CD4-positive, alpha-beta T cell (primary cell): ENCODE measurements around the gene PRICKLE2. TPM values are rescaled to one million over a fixed set of nuclear protein-coding genes. Genes with fewer than 3 reads are reported as not detected.

Experiments
- ATAC-seq: fragments of 200-7000 bp; cut with Tn5 transposase; one replicate; pipeline ENCODE4 v1.10.0; 2022; ENCODE audit warnings: mild to moderate bottlenecking; ENCODE audit not compliant: poor library complexity
- CTCF ChIA-PET: fragments of 350-600 bp; sonication (Branson Sonifier 250); formaldehyde crosslinking; loops from one replicate; lab custom pipeline; 2021; ENCODE audit warnings: antibody characterized with exemption, inconsistent platforms; lab: Charles Lee
- POLR2A ChIA-PET: fragments of 350-600 bp; sonication (Branson Sonifier 250); formaldehyde crosslinking; loops from one replicate; lab custom pipeline; 2021; ENCODE audit warnings: antibody characterized with exemption, inconsistent platforms; lab: Charles Lee
- DNase-seq, 14 experiments: peaks; one replicate each; pipeline ENCODE4 v3.0.0-alpha.2; 2013 to 2020; ENCODE audit warnings: mixed read lengths in 2 of 14
- H3K27ac ChIP-seq, 2 donors: one replicate each; pipeline versions ENCODE4 v1.5.1 to v1.7.0; 2013; ENCODE audit warnings: low read length in 2 of 2, low read depth in 1 of 2, mild to moderate bottlenecking in 1 of 2
- H3K27me3 ChIP-seq, 2 experiments: 1 replicate in 1 of 2; 2 replicates in 1 of 2; pipeline versions ENCODE4 v1.6.1 to v1.7.0; 2013; ENCODE audit warnings: low read length in 2 of 2, control low read depth in 1 of 2, mild to moderate bottlenecking in 1 of 2, moderate library complexity in 1 of 2; ENCODE audit not compliant: insufficient read depth in 2 of 2, control insufficient read depth in 1 of 2
- H3K36me3 ChIP-seq: one replicate; pipeline ENCODE4 v1.6.1; 2013; ENCODE audit warnings: low read length, control low read depth; ENCODE audit not compliant: insufficient read depth
- H3K4me1 ChIP-seq: one replicate; pipeline ENCODE4 v1.6.1; 2013; ENCODE audit warnings: low read length, control low read depth; ENCODE audit not compliant: insufficient read depth
- H3K4me3 ChIP-seq: one replicate; pipeline ENCODE4 v1.5.1; 2013; ENCODE audit warnings: mild to moderate bottlenecking, low read length, moderate library complexity
- H3K9me3 ChIP-seq, 2 experiments: 1 replicate in 1 of 2; 2 replicates in 1 of 2; pipeline versions ENCODE4 v1.6.1 to v1.7.0; 2013; ENCODE audit warnings: low read length in 2 of 2, mild to moderate bottlenecking in 2 of 2, control low read depth in 1 of 2, moderate library complexity in 1 of 2; ENCODE audit not compliant: control insufficient read depth in 1 of 2, insufficient read depth in 1 of 2
- H3K27ac Mint-ChIP-seq: one replicate; pipeline ENCODE4 v1.8.0; 2020; ENCODE audit warnings: mixed read lengths
- H3K27me3 Mint-ChIP-seq: one replicate; pipeline ENCODE4 v1.8.0; 2021; ENCODE audit warnings: mixed read lengths
- H3K36me3 Mint-ChIP-seq: one replicate; pipeline ENCODE4 v1.8.0; 2021; ENCODE audit warnings: low read depth, mixed read lengths
- H3K4me1 Mint-ChIP-seq: one replicate; pipeline ENCODE4 v1.8.0; 2021; ENCODE audit warnings: low read depth, mixed read lengths
- H3K4me3 Mint-ChIP-seq: one replicate; pipeline ENCODE4 v1.8.0; 2020; ENCODE audit warnings: mild to moderate bottlenecking, mixed read lengths
- H3K9me3 Mint-ChIP-seq: one replicate; pipeline ENCODE4 v1.8.0; 2020; ENCODE audit warnings: mixed read lengths
- CTCF ChIP-seq: fragments of 200-600 bp; IDR thresholded peaks from one replicate; pipeline ENCODE4 v1.8.0; 2022; ENCODE audit warnings: antibody characterized with exemption, mild to moderate bottlenecking
- intact Hi-C, 2 experiments: fragments of 100-400 bp; cut with DNase I in 1 of 2; cut with micrococcal nuclease in 1 of 2; formaldehyde crosslinking; loops; one replicate each; pipeline versions ENCODE4 v1.15.1 to v1.9.0; 2023 to 2025; cut with DNase I, micrococcal nuclease
- total RNA-seq, 174 experiments: library from RNA in 2 of 174; stranded (reverse) in 2 of 174; gene quantifications; one replicate each; pipeline ENCODE4 v1.2.3 and lab custom pipeline; 2021 to 2026

Gene PRICKLE2
- total RNA-seq, 2 experiments from 2014 or later: not detected

- H3K4me1 Mint-ChIP-seq: no peaks in the 10 kb centered on the region
- no peaks in the 10 kb centered on the region for H3K36me3 Mint-ChIP-seq
- POLR2A ChIA-PET: no interaction called here
Observed at GRCh38 chr3:64111083-64111482, 114.2 kb downstream of the PRICKLE2 start.

GRCh38 chr3:64110071-64110470 lies 115.2 kb downstream of the PRICKLE2 start:
- DNase-seq: no peak
- Mint-ChIP-seq H3K27me3 (peaks cover 26% of the 10 kb centered on the region), H3K36me3 (no peaks in the 10 kb centered on the region), H3K27ac (no peak overlapping the region), H3K4me3 (no peak overlapping the region), H3K4me1 (no peaks in the 10 kb centered on the region), H3K9me3 (no peaks in the 10 kb centered on the region)
- H3K9me3 ChIP-seq: peaks cover 8 to 13% of the 10 kb centered on the region in 2 experiments
- H3K27me3 ChIP-seq: peaks cover 0 to 2% of the 10 kb centered on the region in 2 experiments
- no peak for ATAC-seq
- H3K27ac ChIP-seq: no peak overlapping the region
- H3K4me1 ChIP-seq: no peaks in the 10 kb centered on the region
- intact Hi-C loops: loop anchor here in 1 of 2 experiments (10.0 kb wide), 1 partner anchor 1105 kb away; no protein-coding TSS in a partner anchor
- no peak for TF ChIP-seq CTCF
- ChIA-PET POLR2A (no interaction called here), CTCF (no interaction called here)
- H3K36me3 ChIP-seq: no peaks in the 10 kb centered on the region
- no peak overlapping the region for H3K4me3 ChIP-seq

More at GRCh38 chr3:64111083-64111482, 114.2 kb downstream of the PRICKLE2 start:
- no peak overlapping the region for H3K4me3 Mint-ChIP-seq
- Histone ChIP-seq H3K4me3 (no peak overlapping the region), H3K27me3 (peaks cover 0 to 2% of the 10 kb centered on the region in 2 experiments), H3K9me3 (peaks cover 8 to 13% of the 10 kb centered on the region in 2 experiments), H3K36me3 (no peaks in the 10 kb centered on the region), H3K4me1 (no peaks in the 10 kb centered on the region), H3K27ac (no peak overlapping the region)
- no peak for TF ChIP-seq CTCF
- peaks cover 24% of the 10 kb centered on the region for H3K27me3 Mint-ChIP-seq
- DNase-seq (no peak), ATAC-seq (no peak)
- intact Hi-C loops: loop anchor here in 1 of 2 experiments (10.0 kb wide), 1 partner anchor 1104 kb away; no protein-coding TSS in a partner anchor
- CTCF ChIA-PET: no interaction called here
- no peak overlapping the region for H3K27ac Mint-ChIP-seq
- peaks cover 7% of the 10 kb centered on the region for H3K9me3 Mint-ChIP-seq

GRCh38 chr3:64109438-64109837 lies 115.8 kb downstream of the PRICKLE2 start:
- no peak for ATAC-seq
- H3K27me3 ChIP-seq: peaks cover 0 to 2% of the 10 kb centered on the region in 2 experiments
- Mint-ChIP-seq H3K27ac (no peak overlapping the region), H3K4me3 (no peak overlapping the region), H3K9me3 (no peaks in the 10 kb centered on the region), H3K27me3 (peaks cover 30% of the 10 kb centered on the region), H3K36me3 (no peaks in the 10 kb centered on the region), H3K4me1 (no peaks in the 10 kb centered on the region)
- DNase-seq: no peak
- H3K9me3 ChIP-seq: peaks cover 8 to 13% of the 10 kb centered on the region in 2 experiments
- no peak overlapping the region for H3K27ac ChIP-seq
- H3K4me1 ChIP-seq: no peaks in the 10 kb centered on the region
- CTCF ChIA-PET: no interaction called here
- H3K36me3 ChIP-seq: no peaks in the 10 kb centered on the region
- POLR2A ChIA-PET: no interaction called here
- intact Hi-C loops: no loop called here
- no peak overlapping the region for H3K4me3 ChIP-seq
- TF ChIP-seq CTCF: no peak
